ENCODE data around the gene SFT2D1.

DNA sequence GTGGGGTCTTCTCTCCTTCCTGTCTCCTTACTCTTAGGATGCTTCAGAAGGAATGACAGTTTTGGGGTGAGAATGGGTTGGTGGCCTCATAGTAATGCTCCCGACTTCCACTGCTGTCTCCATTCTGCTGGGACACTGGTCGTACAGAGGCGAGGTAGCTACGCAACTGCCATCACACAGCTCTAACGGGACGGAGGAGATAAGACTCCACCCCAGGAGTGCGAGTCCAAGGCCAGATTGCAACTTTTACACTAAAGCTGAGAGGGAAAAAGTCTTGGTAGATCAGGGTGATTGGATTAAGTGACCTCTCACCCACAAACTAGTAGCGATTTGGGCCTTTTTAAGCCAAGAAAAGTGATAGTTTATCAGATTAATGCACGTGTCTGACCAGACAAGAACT, 32.4 kb downstream of the SFT2D1 start:
- TF ChIP-seq, protein P1, sequence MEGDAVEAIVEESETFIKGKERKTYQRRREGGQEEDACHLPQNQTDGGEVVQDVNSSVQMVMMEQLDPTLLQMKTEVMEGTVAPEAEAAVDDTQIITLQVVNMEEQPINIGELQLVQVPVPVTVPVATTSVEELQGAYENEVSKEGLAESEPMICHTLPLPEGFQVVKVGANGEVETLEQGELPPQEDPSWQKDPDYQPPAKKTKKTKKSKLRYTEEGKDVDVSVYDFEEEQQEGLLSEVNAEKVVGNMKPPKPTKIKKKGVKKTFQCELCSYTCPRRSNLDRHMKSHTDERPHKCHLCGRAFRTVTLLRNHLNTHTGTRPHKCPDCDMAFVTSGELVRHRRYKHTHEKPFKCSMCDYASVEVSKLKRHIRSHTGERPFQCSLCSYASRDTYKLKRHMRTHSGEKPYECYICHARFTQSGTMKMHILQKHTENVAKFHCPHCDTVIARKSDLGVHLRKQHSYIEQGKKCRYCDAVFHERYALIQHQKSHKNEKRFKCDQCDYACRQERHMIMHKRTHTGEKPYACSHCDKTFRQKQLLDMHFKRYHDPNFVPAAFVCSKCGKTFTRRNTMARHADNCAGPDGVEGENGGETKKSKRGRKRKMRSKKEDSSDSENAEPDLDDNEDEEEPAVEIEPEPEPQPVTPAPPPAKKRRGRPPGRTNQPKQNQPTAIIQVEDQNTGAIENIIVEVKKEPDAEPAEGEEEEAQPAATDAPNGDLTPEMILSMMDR (IDR thresholded peaks at IDR 0.05; ENCODE audit: low read length): no peak
- no peak for TF ChIP-seq EZH2phosphoT487 (IDR thresholded peaks at IDR 0.05; ENCODE audit: low read length)
- no peak for TF ChIP-seq EZH2 (optimal IDR thresholded peaks at IDR 0.05; ENCODE audit: low read depth, low read length)
